H1 (cell line): Measurements from ENCODE around the gene CDC25C. TPM values are rescaled to one million over a fixed set of nuclear protein-coding genes. Genes with fewer than 3 reads are reported as not detected.

Source experiments
- CTCF ChIA-PET: fragments of 300-600 bp; sonication (Branson Sonifier 250); formaldehyde crosslinking; loops from one replicate; lab custom pipeline; 2021; ENCODE audit not compliant: partially characterized antibody; lab: Charles Lee
- POLR2A ChIA-PET: fragments of 300-600 bp; sonication (Branson Sonifier 250); formaldehyde crosslinking; loops from one replicate; lab custom pipeline; 2021; ENCODE audit warnings: inconsistent platforms; ENCODE audit not compliant: partially characterized antibody; lab: Charles Lee
- DNase-seq, 2 experiments: peaks; one replicate each; pipeline versions ENCODE4 v3.0.0 to v3.0.0-alpha.2; 2010 to 2022; ENCODE audit warnings: low spot score in 2 of 2, low read depth in 1 of 2, mixed read lengths in 1 of 2
- FAIRE-seq: peaks from 2 replicates; lab custom pipeline; 2011; peaks lifted over from hg19 to GRCh38; lab: Jason Lieb, UNC
- H2AFZ ChIP-seq: 2 replicates; pipeline ENCODE4 v1.8.1; 2012; ENCODE audit warnings: low read length, inconsistent platforms
- H2AK5ac ChIP-seq: 2 replicates; pipeline ENCODE4 v1.6.1; 2013; ENCODE audit warnings: low read depth, low read length
- H2BK120ac ChIP-seq: replicated peaks from 2 replicates; pipeline ENCODE3; 2013; ENCODE audit warnings: low read depth, low read length, inconsistent platforms
- H2BK12ac ChIP-seq: 2 replicates; pipeline ENCODE4 v1.6.1; 2013; ENCODE audit warnings: low read depth, low read length
- H2BK15ac ChIP-seq: 2 replicates; pipeline ENCODE4 v1.6.1; 2013; ENCODE audit warnings: low read length
- H2BK20ac ChIP-seq: 2 replicates; pipeline ENCODE4 v1.6.1; 2013; ENCODE audit warnings: low read length
- H2BK5ac ChIP-seq: 2 replicates; pipeline ENCODE4 v1.6.1; 2013; ENCODE audit warnings: low read depth, low read length
- H3K14ac ChIP-seq: 2 replicates; pipeline ENCODE4 v1.6.1; 2013; ENCODE audit warnings: inconsistent platforms; ENCODE audit not compliant: insufficient read length
- H3K18ac ChIP-seq: 2 replicates; pipeline ENCODE4 v1.6.1; 2013; ENCODE audit warnings: low read length; ENCODE audit errors: extremely low read depth
- H3K23ac ChIP-seq: 2 replicates; pipeline ENCODE4 v1.6.1; 2013; ENCODE audit warnings: inconsistent platforms; ENCODE audit not compliant: insufficient read length
- H3K23me2 ChIP-seq: 2 replicates; pipeline ENCODE4 v1.6.1; 2013; ENCODE audit warnings: low read depth, low read length
- H3K27ac ChIP-seq: 2 replicates; pipeline ENCODE4 v1.6.1; 2011; ENCODE audit warnings: low read depth, low read length, inconsistent platforms
- H3K27me3 ChIP-seq, 4 experiments: replicated peaks in 1 of 4; 1 replicate in 1 of 4; 2 replicates in 3 of 4; pipeline versions ENCODE4 v1.6.1 to v1.8.1; 2011 to 2013; ENCODE audit warnings: low read length in 3 of 4, mild to moderate bottlenecking in 3 of 4, inconsistent platforms in 2 of 4, mixed read lengths in 2 of 4, moderate library complexity in 1 of 4; ENCODE audit not compliant: control insufficient read depth in 3 of 4, insufficient read depth in 3 of 4; ENCODE audit errors: extremely low read depth in 1 of 4
- H3K36me3 ChIP-seq, 4 experiments: 2 replicates each; pipeline versions ENCODE4 v1.6.1 to v1.8.1; 2011 to 2013; ENCODE audit warnings: mild to moderate bottlenecking in 4 of 4, low read length in 3 of 4, moderate library complexity in 2 of 4, control low read depth in 1 of 4, inconsistent platforms in 1 of 4; ENCODE audit not compliant: insufficient read depth in 4 of 4, control insufficient read depth in 2 of 4
- H3K4ac ChIP-seq: replicated peaks from 2 replicates; pipeline ENCODE3; 2013; ENCODE audit warnings: low read length, low read depth, mixed read lengths, inconsistent platforms; ENCODE audit not compliant: insufficient read length
- H3K4me1 ChIP-seq, 4 experiments: replicated peaks in 1 of 4; 1 replicate in 1 of 4; 2 replicates in 3 of 4; pipeline versions ENCODE4 v1.6.1 to v1.8.1; 2011 to 2013; ENCODE audit warnings: low read length in 3 of 4, inconsistent platforms in 2 of 4, mixed read lengths in 1 of 4; ENCODE audit not compliant: insufficient read depth in 4 of 4, control insufficient read depth in 3 of 4
- H3K4me2 ChIP-seq, 2 experiments: 2 replicates each; pipeline versions ENCODE4 v1.6.1 to v1.8.1; 2011 to 2013; ENCODE audit warnings: low read depth in 2 of 2, low read length in 2 of 2, control low read depth in 1 of 2, inconsistent platforms in 1 of 2, mild to moderate bottlenecking in 1 of 2; ENCODE audit not compliant: insufficient read depth in 1 of 2
- H3K4me3 ChIP-seq, 4 experiments: fragments of 200-600, 300-600 bp in 1 of 4; sonication (generic), shearing (Covaris generic), sonication (Bioruptor Twin) in 1 of 4; 2 replicates each; pipeline versions ENCODE4 v1.5.1 to v1.8.1; 2011 to 2016; ENCODE audit warnings: low read length in 4 of 4, low read depth in 3 of 4, control low read depth in 2 of 4, inconsistent platforms in 2 of 4, mild to moderate bottlenecking in 2 of 4, mixed read lengths in 1 of 4, moderate library complexity in 1 of 4; ENCODE audit not compliant: insufficient read depth in 2 of 4; ENCODE audit errors: extremely low read depth in 1 of 4
- H3K56ac ChIP-seq: replicated peaks from 2 replicates; pipeline ENCODE3; 2013; ENCODE audit warnings: low read depth, mild to moderate bottlenecking, mixed read lengths, low read length, inconsistent platforms; ENCODE audit not compliant: insufficient read length
- H3K79me1 ChIP-seq: 2 replicates; pipeline ENCODE4 v1.6.1; 2013; ENCODE audit warnings: low read depth, low read length, control low read depth
- H3K79me2 ChIP-seq, 2 experiments: 2 replicates each; pipeline versions ENCODE4 v1.6.1 to v1.8.1; 2012 to 2013; ENCODE audit warnings: low read length in 2 of 2, mild to moderate bottlenecking in 2 of 2, inconsistent platforms in 1 of 2; ENCODE audit not compliant: insufficient read depth in 2 of 2, control insufficient read depth in 1 of 2
- H3K9ac ChIP-seq, 4 experiments: replicated peaks in 1 of 4; 1 replicate in 1 of 4; 2 replicates in 3 of 4; pipeline versions ENCODE4 v1.6.1 to v1.8.1; 2011 to 2013; ENCODE audit warnings: low read depth in 3 of 4, low read length in 3 of 4, control low read depth in 2 of 4, mild to moderate bottlenecking in 2 of 4, moderate library complexity in 2 of 4, inconsistent platforms in 1 of 4; ENCODE audit errors: extremely low read depth in 1 of 4
- H3K9me3 ChIP-seq, 2 experiments: 2 replicates each; pipeline versions ENCODE4 v1.6.1 to v1.8.1; 2012 to 2013; ENCODE audit warnings: mild to moderate bottlenecking in 2 of 2, moderate library complexity in 2 of 2, control low read depth in 1 of 2, inconsistent platforms in 1 of 2, low read depth in 1 of 2, low read length in 1 of 2, mixed read lengths in 1 of 2; ENCODE audit not compliant: insufficient read depth in 2 of 2
- H4K20me1 ChIP-seq, 2 experiments: replicated peaks in 1 of 2; 2 replicates each; pipeline versions ENCODE3 to v1.8.1; 2011 to 2013; ENCODE audit warnings: inconsistent platforms in 2 of 2, low read length in 2 of 2, mild to moderate bottlenecking in 1 of 2; ENCODE audit not compliant: insufficient read depth in 2 of 2, control insufficient read depth in 1 of 2
- H4K5ac ChIP-seq: 2 replicates; pipeline ENCODE4 v1.6.1; 2013; ENCODE audit warnings: low read length, low read depth, mixed read lengths, inconsistent platforms; ENCODE audit not compliant: insufficient read length
- H4K8ac ChIP-seq: 2 replicates; pipeline ENCODE4 v1.8.0; 2013; ENCODE audit warnings: mild to moderate bottlenecking, moderate library complexity, low read length, inconsistent platforms; ENCODE audit not compliant: insufficient read depth; ENCODE audit errors: extremely low read depth
- H4K91ac ChIP-seq: replicated peaks from 2 replicates; pipeline ENCODE3; 2013; ENCODE audit warnings: low read length, mixed read lengths, inconsistent platforms; ENCODE audit not compliant: insufficient read length
- CBX5 ChIP-seq: fragments of 300-800, 300-1000 bp; sonication (generic); IDR thresholded peaks from 2 replicates; pipeline ENCODE4 v1.7.1; 2016; ENCODE audit warnings: antibody characterized with exemption, low read length, low read depth
- CHD1 ChIP-seq: IDR thresholded peaks from 2 replicates; pipeline ENCODE4 v1.6.1; 2012; ENCODE audit warnings: low read depth, low read length, improper control_type of control experiment
- EP300 ChIP-seq, 2 experiments: IDR thresholded peaks; 1 replicate in 1 of 2; 2 replicates in 1 of 2; pipeline ENCODE4 v1.6.1; 2011 to 2012; ENCODE audit warnings: low read depth in 2 of 2, low read length in 2 of 2, mild to moderate bottlenecking in 2 of 2, borderline replicate concordance in 1 of 2, inconsistent platforms in 1 of 2, moderate library complexity in 1 of 2
- JUND ChIP-seq: IDR thresholded peaks from 2 replicates; pipeline ENCODE4 v1.6.1; 2011; ENCODE audit warnings: mild to moderate bottlenecking, improper control_type of control experiment, low read length
- KDM4A ChIP-seq: IDR thresholded peaks from one replicate; pipeline ENCODE4 v1.7.1; 2012; ENCODE audit warnings: low read depth, mild to moderate bottlenecking, moderate library complexity, low read length, inconsistent platforms; ENCODE audit not compliant: severe bottlenecking
- MAFK ChIP-seq: IDR thresholded peaks from 2 replicates; pipeline ENCODE4 v1.6.1; 2012; ENCODE audit warnings: low read depth, mild to moderate bottlenecking, improper control_type of control experiment, low read length
- NANOG ChIP-seq: IDR thresholded peaks from 2 replicates; pipeline ENCODE4 v1.6.1; 2011; ENCODE audit warnings: low read length, low read depth, mild to moderate bottlenecking, inconsistent platforms; ENCODE audit not compliant: insufficient read depth, poor library complexity, severe bottlenecking
- POLR2A ChIP-seq, 2 experiments: IDR thresholded peaks; 1 replicate in 1 of 2; 2 replicates in 1 of 2; pipeline ENCODE4 v1.6.1; 2011; ENCODE audit warnings: low read depth in 2 of 2, low read length in 2 of 2, mild to moderate bottlenecking in 2 of 2; ENCODE audit errors: control extremely low read depth in 1 of 2
- SAP30 ChIP-seq: fragments of 300-600 bp; sonication (generic); IDR thresholded peaks from 2 replicates; pipeline ENCODE4 v1.7.1; 2012; ENCODE audit warnings: low read length, moderate library complexity, mild to moderate bottlenecking, inconsistent platforms; ENCODE audit not compliant: insufficient read depth, insufficient replicate concordance
- SIN3A ChIP-seq, 2 experiments: IDR thresholded peaks in 1 of 2; conservative IDR thresholded peaks in 1 of 2; 2 replicates each; pipeline ENCODE4 v1.6.1; 2011 to 2012; ENCODE audit warnings: low read length in 2 of 2, improper control_type of control experiment in 1 of 2, low read depth in 1 of 2, mild to moderate bottlenecking in 1 of 2
- SIRT6 ChIP-seq: IDR thresholded peaks from one replicate; pipeline ENCODE4 v1.7.1; 2012; ENCODE audit warnings: low read length, inconsistent platforms
- SIX5 ChIP-seq: IDR thresholded peaks from 2 replicates; pipeline ENCODE4 v1.6.1; 2011; ENCODE audit warnings: mild to moderate bottlenecking, low read depth, low read length
- SRF ChIP-seq: IDR thresholded peaks from 2 replicates; pipeline ENCODE4 v1.6.1; 2011; ENCODE audit warnings: mild to moderate bottlenecking, low read depth, low read length, moderate library complexity
- TEAD4 ChIP-seq: IDR thresholded peaks from 2 replicates; pipeline ENCODE4 v1.6.1; 2012; ENCODE audit warnings: low read depth, low read length, inconsistent platforms, mixed read lengths
- WGBS, 2 experiments: shearing (Covaris generic) in 1 of 2; methylation state at CpG; one replicate each; pipeline versions ENCODE4 v1.1.6 to v1.1.7; 2013 to 2015; ENCODE audit warnings: low lambda C conversion rate in 2 of 2, mixed read lengths in 2 of 2, inconsistent platforms in 1 of 2, low coverage in 1 of 2, missing lambda C conversion rate in 1 of 2; ENCODE audit not compliant: insufficient replicate concordance in 2 of 2, insufficient coverage in 1 of 2, insufficient read length in 1 of 2; ENCODE audit errors: extremely low coverage in 1 of 2, missing lambda C conversion rate in 1 of 2; 5-methylcytosine and 5-hydroxymethylcytosine counted together
- polyA plus RNA-seq, 7 experiments: library from polyadenylated mRNA; depleted of rRNA in 3 of 7; stranded (reverse) in 5 of 7; unstranded in 2 of 7; fragments of >200 nt in 5 of 7; fragments of 200-250 nt in 2 of 7; gene quantifications; 1 replicate in 5 of 7; 2 replicates in 1 of 7; 4 replicates in 1 of 7; pipeline versions ENCODE4 v1.2.1 to v1.2.3, GENCODE V29; 2011 to 2013; ENCODE audit warnings: missing spikeins in 2 of 7, mixed read lengths in 2 of 7
- total RNA-seq: library from RNA; stranded (reverse); fragmentation: NEBNext Ultra II Directional; extraction: Animal tissue kit (Norgen Biotek cat#: 25700); gene quantifications from 2 replicates; pipeline ENCODE4 v1.2.1, GENCODE V29; 2021

The CDC25C gene
- total and polyA plus RNA-seq, 2 of the 8 experiments (the other 6 are each of a cell fraction or from before 2014, with no cell fraction given): 18.4 to 20.8 TPM

GRCh38 chr5:138316355-138316754, 15.2 kb downstream of the CDC25C start:
- no peaks in the 10 kb centered on the region for H3K27me3 ChIP-seq
- H3K14ac ChIP-seq: no peak overlapping the region
- no peak overlapping the region for H2BK12ac ChIP-seq
- peaks cover 0 to 25% (median 13%) of the 10 kb centered on the region in 4 experiments; a peak in 4 of 8 replicates for H3K36me3 ChIP-seq
- H3K18ac ChIP-seq: no peak overlapping the region
- no peak overlapping the region for H2AK5ac ChIP-seq
- no peak overlapping the region for H2AFZ ChIP-seq
- ChIA-PET POLR2A (interaction anchor here (0.8 to 4.1 kb wide), 5 partner anchors 13 to 23 kb away, joined by 3 to 14 read pairs (median 5); partner anchors contain the start of genes CDC25C and FAM53C), CTCF (interaction anchor here (0.9 to 1.3 kb wide), 4 partner anchors 23 to 247 kb away, joined by 3 to 4 read pairs (median 3); no protein-coding TSS in a partner anchor)
- H2BK120ac ChIP-seq: no peak overlapping the region
- H3K56ac ChIP-seq: no peak overlapping the region
- DNase-seq: no peak
- no peak overlapping the region for H4K5ac ChIP-seq
- H3K4me2 ChIP-seq: no peak overlapping the region
- no peak overlapping the region for H3K9ac ChIP-seq
- WGBS, 2 experiments: 78% methylated on average over 3 of the region's 3 CpGs; no CpG with 5 or more reads in 1 of the 2 experiments
- no peak overlapping the region for H2BK20ac ChIP-seq
- FAIRE-seq: no peak
- no peaks in the 10 kb centered on the region for H4K20me1 ChIP-seq
- no peak overlapping the region for H3K23ac ChIP-seq
- no peaks in the 10 kb centered on the region for H3K23me2 ChIP-seq
- no peaks in the 10 kb centered on the region for H3K9me3 ChIP-seq
- H3K79me2 ChIP-seq: no peaks in the 10 kb centered on the region
- no peak overlapping the region for H3K4ac ChIP-seq
- H2BK5ac ChIP-seq: no peak overlapping the region
- no peaks in the 10 kb centered on the region for H3K79me1 ChIP-seq
- H3K4me1 ChIP-seq: no peaks in the 10 kb centered on the region
- no peak overlapping the region for H3K4me3 ChIP-seq
- no peak overlapping the region for H2BK15ac ChIP-seq
- peak overlapping the region; percentile 51 for H4K8ac ChIP-seq
- H4K91ac ChIP-seq: no peak overlapping the region
- no peak overlapping the region for H3K27ac ChIP-seq
- TF ChIP-seq MAFK (no peak), NANOG (no peak), KDM4A (no peak), EP300 (IDR thresholded peaks at IDR 0.05; ENCODE audit: borderline replicate concordance in 1 of 2, low read depth in 2 of 2, low read length in 2 of 2) (no peak), JUND (no peak), TEAD4 (no peak), SIRT6 (no peak), POLR2A (IDR thresholded peaks at IDR 0.05; ENCODE audit: control extremely low read depth in 1 of 2, low read depth in 2 of 2, low read length in 2 of 2) (no peak), SIX5 (no peak), SRF (no peak), SAP30 (no peak), CBX5 (no peak), CHD1 (no peak), SIN3A (conservative IDR thresholded peaks at IDR 0.05 in 1 of 2, IDR thresholded peaks at IDR 0.05 in 1 of 2; ENCODE audit: low read depth in 1 of 2, low read length in 2 of 2) (no peak)
